ENCODE results near the gene MCOLN2.
A peak's percentile ranks its signal among the peaks of the same experiment; 100 is the strongest.
"Not testable (repeated sequence)": the region's sequence is repeated elsewhere in the genome, so short reads cannot be mapped to it uniquely, and the experiment has no call there.

Gene MCOLN2

DNA sequence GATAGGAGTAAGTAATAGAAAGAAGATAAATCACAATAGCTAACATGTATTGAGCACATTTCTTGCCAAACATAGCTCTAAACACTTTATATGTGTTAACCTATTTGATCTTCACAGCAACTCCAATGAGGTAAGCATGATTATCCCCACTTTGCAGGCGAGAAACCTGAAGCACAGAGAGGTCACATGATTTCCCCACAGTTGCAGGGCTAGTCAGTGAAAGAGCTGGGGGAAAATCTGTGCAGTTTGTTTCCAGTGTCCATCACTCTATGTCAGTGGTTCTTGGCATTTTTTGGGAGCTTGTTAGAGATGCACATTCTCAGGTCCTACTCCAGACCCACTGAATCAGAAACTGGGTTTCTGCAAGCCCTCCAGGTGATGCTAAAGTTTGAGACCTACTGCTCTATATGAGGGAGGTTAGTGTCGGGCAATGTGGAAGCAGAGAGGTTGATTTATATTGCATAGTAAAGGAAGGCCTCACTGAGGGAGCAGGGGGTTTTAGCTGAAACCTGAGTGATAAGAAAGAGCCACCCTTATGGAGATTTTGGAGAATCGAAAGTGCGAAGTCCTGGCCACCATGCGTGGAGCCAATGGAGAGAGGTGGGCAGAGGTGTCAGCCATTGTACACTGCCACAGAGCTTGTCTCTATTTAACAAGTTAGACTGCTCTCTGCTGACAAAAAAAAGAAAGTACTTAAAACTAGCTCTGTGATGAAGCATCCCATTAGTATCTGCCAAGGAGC is 30.5 kb upstream of the MCOLN2 start:
- no peaks in the 10 kb centered on the region for H3K4me1 Mint-ChIP-seq
- H3K36me3 Mint-ChIP-seq (ENCODE audit: low read depth), result no peaks in the 10 kb centered on the region
- H3K4me3 Mint-ChIP-seq, result no peak overlapping the region
- no peak overlapping the region for H3K27ac Mint-ChIP-seq
- no peaks in the 10 kb centered on the region for H3K27me3 Mint-ChIP-seq (ENCODE audit: low read depth)
- H3K9me3 Mint-ChIP-seq, result no peaks in the 10 kb centered on the region
- TF ChIP-seq, protein P1, sequence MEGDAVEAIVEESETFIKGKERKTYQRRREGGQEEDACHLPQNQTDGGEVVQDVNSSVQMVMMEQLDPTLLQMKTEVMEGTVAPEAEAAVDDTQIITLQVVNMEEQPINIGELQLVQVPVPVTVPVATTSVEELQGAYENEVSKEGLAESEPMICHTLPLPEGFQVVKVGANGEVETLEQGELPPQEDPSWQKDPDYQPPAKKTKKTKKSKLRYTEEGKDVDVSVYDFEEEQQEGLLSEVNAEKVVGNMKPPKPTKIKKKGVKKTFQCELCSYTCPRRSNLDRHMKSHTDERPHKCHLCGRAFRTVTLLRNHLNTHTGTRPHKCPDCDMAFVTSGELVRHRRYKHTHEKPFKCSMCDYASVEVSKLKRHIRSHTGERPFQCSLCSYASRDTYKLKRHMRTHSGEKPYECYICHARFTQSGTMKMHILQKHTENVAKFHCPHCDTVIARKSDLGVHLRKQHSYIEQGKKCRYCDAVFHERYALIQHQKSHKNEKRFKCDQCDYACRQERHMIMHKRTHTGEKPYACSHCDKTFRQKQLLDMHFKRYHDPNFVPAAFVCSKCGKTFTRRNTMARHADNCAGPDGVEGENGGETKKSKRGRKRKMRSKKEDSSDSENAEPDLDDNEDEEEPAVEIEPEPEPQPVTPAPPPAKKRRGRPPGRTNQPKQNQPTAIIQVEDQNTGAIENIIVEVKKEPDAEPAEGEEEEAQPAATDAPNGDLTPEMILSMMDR (IDR thresholded peaks at IDR 0.05; ENCODE audit: unreplicated experiment in 3 of 3), result peak in 1 of 3 experiments; percentile 24

DNA sequence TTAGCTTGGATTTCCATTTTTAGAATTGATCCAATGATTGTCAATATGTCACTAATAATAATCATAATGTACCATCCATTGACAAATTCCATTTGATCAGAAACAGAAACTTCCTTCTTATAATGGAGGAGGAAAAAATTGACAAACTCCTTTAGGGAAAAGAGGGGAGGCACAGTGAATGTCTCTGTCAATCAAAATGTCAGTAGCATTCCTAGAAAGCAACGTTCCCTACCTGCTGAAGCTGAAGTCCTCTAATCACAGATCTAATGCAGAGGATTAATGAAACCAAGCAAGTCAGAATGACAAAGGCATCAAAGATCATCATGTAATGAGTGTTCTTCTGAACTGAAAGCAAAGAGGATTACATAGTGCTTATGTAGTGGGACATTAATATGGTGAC is 29.0 kb upstream of the MCOLN2 start:
- H3K9me3 Mint-ChIP-seq, result no peaks in the 10 kb centered on the region
- no peak overlapping the region for H3K27ac Mint-ChIP-seq
- no peaks in the 10 kb centered on the region for H3K36me3 Mint-ChIP-seq (ENCODE audit: low read depth)
- TF ChIP-seq, protein P1 (IDR thresholded peaks at IDR 0.05; ENCODE audit: unreplicated experiment in 3 of 3), result no peak
- no peak overlapping the region for H3K4me3 Mint-ChIP-seq
- no peaks in the 10 kb centered on the region for H3K27me3 Mint-ChIP-seq (ENCODE audit: low read depth)
- H3K4me1 Mint-ChIP-seq, result no peaks in the 10 kb centered on the region

DNA sequence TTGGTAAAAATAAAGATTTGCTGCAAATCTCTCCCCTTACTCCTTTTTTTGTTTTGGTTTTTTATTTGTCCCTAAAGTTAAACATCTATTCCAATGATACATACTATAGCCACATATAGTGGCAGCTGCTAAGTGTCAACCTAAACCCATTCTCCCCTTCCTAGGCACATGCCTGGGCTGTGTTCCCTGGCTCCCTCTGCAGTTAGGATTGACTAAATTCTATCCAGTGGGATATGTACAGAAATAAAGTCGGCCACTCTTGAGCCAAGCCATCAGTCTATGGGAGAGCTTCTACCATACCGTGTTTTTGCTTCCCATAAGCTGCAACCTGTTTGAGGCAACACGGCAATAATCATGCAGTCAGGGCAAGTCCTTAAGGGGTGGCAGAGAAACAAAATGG is 27.8 kb upstream of the MCOLN2 start:
- Mint-ChIP-seq H3K27ac (no peak overlapping the region), H3K9me3 (no peaks in the 10 kb centered on the region), H3K36me3 (ENCODE audit: low read depth) (no peaks in the 10 kb centered on the region), H3K27me3 (ENCODE audit: low read depth) (no peaks in the 10 kb centered on the region), H3K4me3 (no peak overlapping the region), H3K4me1 (no peaks in the 10 kb centered on the region)
- TF ChIP-seq, protein P1 (IDR thresholded peaks at IDR 0.05; ENCODE audit: unreplicated experiment in 3 of 3), result no peak

DNA sequence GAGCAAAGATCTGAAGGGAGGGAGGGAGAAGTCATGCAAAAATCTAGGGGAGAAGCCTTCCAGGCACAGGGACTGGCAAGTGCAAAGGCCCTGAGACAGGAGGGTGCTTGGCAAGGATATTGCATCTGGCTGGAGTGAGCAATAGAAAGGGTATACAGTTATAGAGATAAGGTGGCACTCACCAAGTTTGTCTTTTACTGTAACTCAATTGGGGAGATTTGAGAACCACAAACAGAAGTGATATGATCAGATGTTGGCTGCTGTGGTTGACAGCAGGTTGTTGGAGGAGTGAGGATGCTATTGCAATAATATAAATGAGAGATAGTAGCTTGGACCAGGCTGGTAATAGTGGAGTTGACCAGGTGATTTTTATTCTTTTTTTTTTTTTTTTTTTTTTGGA is 25.8 kb upstream of the MCOLN2 start:
- H3K27me3 Mint-ChIP-seq (ENCODE audit: low read depth), result no peaks in the 10 kb centered on the region
- TF ChIP-seq, protein P1 (IDR thresholded peaks at IDR 0.05; ENCODE audit: unreplicated experiment in 3 of 3), result no peak
- no peaks in the 10 kb centered on the region for H3K4me1 Mint-ChIP-seq
- no peak overlapping the region for H3K27ac Mint-ChIP-seq
- H3K36me3 Mint-ChIP-seq (ENCODE audit: low read depth), result no peaks in the 10 kb centered on the region
- H3K9me3 Mint-ChIP-seq, result no peaks in the 10 kb centered on the region
- H3K4me3 Mint-ChIP-seq, result no peak overlapping the region

DNA sequence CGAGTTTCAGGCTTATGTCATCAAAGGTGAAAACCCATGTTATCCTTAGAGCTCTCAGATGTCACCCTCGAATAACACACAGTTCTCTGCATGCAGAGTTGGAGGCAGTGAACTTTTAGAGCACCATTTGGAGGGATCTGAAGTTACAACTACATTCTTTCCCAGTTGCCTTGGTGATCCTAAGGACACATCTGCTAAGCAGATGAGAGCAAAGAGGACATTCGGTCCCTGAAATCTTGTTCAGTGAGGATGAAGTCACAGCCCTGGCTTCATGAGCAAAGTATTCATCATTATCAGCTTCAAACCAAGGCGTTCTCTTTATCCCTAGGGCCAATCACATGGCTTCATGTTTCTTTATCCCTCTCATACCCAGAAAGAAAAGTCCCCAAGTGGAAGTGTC is 23.1 kb upstream of the MCOLN2 start:
- TF ChIP-seq, protein P1 (IDR thresholded peaks at IDR 0.05; ENCODE audit: unreplicated experiment in 3 of 3), result no peak
- H3K9me3 Mint-ChIP-seq, result no peaks in the 10 kb centered on the region
- H3K36me3 Mint-ChIP-seq (ENCODE audit: low read depth), result no peaks in the 10 kb centered on the region
- H3K27me3 Mint-ChIP-seq (ENCODE audit: low read depth), result no peaks in the 10 kb centered on the region
- H3K4me1 Mint-ChIP-seq, result no peaks in the 10 kb centered on the region
- H3K4me3 Mint-ChIP-seq, result no peak overlapping the region
- H3K27ac Mint-ChIP-seq, result no peak overlapping the region

DNA sequence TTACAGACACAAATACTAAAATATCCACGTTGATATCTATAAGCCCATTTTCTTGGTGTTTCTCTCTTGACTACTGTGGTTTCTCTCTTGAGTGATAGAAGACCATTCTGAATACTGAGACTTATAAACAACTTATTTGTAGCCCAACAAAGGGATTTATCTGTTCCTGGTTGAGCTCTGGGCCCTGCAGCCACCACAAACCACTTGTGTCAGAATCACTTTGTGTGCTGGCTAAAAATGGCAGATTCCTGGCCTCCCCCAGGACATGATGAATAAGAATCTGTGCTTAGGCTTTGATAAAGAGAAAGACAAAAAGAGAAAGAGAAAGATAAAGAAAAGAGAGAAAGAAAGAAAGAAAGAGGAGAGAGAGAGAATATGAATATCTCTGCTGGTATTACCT is 18.9 kb upstream of the MCOLN2 start:
- H3K36me3 Mint-ChIP-seq (ENCODE audit: low read depth), result no peaks in the 10 kb centered on the region
- no peak overlapping the region for H3K27ac Mint-ChIP-seq
- TF ChIP-seq, protein P1 (IDR thresholded peaks at IDR 0.05; ENCODE audit: unreplicated experiment in 3 of 3), result no peak
- H3K27me3 Mint-ChIP-seq (ENCODE audit: low read depth), result peaks cover 10% of the 10 kb centered on the region
- H3K9me3 Mint-ChIP-seq, result peaks cover 9% of the 10 kb centered on the region
- no peaks in the 10 kb centered on the region for H3K4me1 Mint-ChIP-seq
- no peak overlapping the region for H3K4me3 Mint-ChIP-seq

DNA sequence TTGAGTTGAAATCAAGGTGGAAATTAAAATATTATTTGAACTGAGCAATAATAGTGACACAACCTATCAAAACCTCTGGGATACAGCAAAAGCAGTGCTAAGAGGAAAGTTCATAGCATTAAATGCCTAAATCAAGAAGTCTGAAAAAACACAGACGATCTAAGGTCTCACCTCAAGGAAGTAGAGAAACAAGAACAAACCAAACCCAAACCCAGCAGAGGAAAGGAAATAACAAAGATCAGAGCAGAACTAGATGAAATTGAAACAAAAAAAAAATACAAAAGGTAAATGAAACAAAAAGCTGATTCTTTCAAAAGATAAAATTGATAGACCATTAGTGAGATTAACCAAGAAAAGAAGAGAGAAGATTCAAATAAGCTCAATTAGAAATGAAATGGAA is 8.7 kb upstream of the MCOLN2 start:
- not testable (repeated sequence) for H3K4me3 Mint-ChIP-seq; H3K4me1 Mint-ChIP-seq; H3K27ac Mint-ChIP-seq; H3K36me3 Mint-ChIP-seq (ENCODE audit: low read depth)
- peaks cover 34% of the 10 kb centered on the region for H3K27me3 Mint-ChIP-seq (ENCODE audit: low read depth)
- peaks cover 38% of the 10 kb centered on the region for H3K9me3 Mint-ChIP-seq

Data from nephron (organoid).